HG03521 (cell line): ENCODE data around the gene ADARB1.

Experiments used
- ATAC-seq: cut with Tn5 transposase; IDR thresholded peaks from one replicate; pipeline ENCODE4 v1.9.1; 2021; ENCODE audit warnings: mild to moderate bottlenecking, moderate library complexity; ENCODE audit not compliant: unreplicated experiment

ADARB1 gene

DNA sequence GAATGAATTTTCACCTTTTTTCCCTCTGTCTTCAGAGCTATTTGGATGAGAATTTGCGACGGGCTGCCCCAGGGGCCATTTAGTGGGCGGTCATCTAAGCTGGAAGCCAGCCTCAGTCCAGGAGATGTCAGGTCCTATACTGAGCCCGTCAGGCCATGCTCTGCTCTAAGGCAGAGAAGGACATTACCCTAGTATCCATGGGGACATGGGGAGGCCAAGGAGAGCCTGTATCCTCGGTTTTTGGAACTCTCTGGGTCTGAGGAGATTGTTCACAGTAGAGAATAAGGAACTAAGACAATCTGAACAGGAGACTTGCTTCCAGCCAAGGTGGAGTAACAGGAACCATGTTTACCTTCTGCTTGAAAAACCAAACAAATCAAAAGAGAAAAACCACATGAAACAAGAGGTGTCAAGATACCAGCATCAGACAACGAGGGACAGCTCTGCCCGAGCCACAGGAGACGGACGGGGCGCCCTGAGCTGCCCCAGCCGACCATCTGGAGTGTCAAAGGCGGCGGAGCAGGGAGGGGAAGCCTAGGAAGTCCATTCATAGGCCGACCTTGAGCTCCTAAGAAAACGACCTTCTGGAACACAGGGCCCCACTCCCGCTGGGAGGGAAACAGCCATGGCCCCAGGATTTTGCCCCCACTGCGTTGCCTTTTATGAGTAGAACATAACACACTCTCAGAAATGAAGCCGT, 20.0 kb upstream of the ADARB1 start:
- ATAC-seq: no peak

DNA sequence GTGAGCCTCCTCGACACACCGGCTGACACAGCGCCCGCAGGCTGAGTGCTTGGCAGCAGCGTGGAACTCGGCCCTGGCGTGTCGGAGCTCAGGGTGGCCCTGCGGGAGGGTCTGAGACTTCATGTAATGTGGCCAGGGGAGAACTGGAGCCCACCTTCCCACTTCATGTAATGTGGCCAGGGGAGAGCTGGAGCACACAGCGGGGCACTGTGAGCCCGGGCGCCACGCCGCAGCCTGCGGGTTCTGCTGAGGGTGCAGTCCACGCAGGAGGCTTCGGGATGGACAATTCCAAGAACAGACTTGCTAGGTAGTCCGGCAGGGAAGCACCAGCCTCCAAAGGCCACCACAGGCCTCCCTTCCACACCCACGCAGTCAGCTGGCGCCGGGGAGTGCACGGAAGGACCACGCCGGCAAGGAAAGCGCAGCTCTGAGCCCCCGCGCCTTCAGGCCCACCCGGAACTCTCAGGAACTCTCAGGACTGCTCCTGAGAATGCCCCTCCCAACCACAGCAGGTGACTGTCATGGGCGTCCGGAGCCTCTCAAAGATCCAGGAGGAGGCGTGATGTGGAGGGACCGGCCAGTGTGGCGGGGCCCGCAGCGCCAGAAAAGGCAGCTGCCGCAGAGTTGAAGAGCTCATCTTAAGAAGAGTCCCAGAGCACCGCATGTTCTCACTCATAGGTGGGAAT, 19.3 kb upstream of the ADARB1 start:
- ATAC-seq: no peak

DNA sequence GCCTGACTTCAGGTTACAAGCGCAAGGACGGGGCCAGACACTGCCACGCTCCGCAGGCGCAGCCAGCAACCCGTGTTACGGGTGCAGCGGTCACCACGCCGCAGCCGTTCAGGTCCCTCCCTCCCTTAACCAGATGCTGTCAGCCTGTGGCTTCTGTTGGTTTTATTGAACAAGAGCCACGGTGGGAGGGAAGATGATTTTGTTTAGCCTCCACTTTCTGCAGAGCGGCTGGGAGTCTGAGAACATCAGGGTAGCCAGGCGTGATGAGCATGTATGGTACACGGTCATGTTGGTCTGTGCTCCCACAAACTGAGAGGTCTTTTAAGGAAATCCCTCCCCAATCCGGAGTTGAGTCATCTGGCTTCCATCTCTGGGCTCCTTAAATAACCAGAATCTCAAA, 18.5 kb upstream of the ADARB1 start:
- no peak for ATAC-seq

- no peak for ATAC-seq
These were observed 18.0 kb upstream of the ADARB1 start for GRCh38 chr21:45056296-45056904.

GRCh38 chr21:45056917-45057560, 17.3 kb upstream of the ADARB1 start:
- no peak for ATAC-seq

- no peak for ATAC-seq
These were observed 16.5 kb upstream of the ADARB1 start for GRCh38 chr21:45057886-45058285.

GRCh38 chr21:45059121-45059520, 15.3 kb upstream of the ADARB1 start:
- no peak for ATAC-seq

- ATAC-seq: no peak
These were observed 14.3 kb upstream of the ADARB1 start for GRCh38 chr21:45060089-45060488.

DNA sequence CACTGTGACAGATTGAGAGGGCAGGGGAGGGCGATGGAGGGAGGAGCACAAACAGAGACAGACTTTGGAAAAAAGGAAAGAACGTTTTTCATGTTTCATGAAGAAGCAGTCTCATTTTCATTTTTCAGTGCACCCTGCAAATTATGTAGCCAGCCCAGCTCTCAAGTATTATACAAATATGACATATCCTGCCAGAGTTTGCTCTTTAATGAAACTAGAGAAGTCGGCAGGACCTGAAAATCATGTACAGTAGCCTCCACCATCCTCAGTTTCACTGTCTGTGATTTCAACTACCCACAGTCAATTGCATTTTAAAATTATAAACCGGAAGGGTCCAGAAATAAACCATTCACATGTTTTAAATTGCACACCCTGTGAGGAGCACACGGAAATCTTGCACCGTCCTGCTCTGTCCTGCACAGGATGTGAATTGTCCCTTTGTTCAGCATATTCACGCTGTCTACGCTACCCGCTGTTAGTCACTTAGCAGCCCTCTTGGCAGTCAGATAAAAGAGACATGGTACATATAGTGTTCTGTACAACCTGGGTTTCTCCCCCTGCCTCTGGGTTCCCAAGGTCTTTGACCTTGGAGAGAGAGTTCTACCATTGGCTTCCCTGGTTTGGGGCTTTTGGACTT, 13.6 kb upstream of the ADARB1 start:
- no peak for ATAC-seq

- ATAC-seq: no peak
These were observed 10.3 kb upstream of the ADARB1 start for GRCh38 chr21:45064091-45064490.

- ATAC-seq: no peak
These were observed 9.6 kb upstream of the ADARB1 start for GRCh38 chr21:45064618-45065399.

GRCh38 chr21:45067462-45068285, 6.7 kb upstream of the ADARB1 start:
- no peak for ATAC-seq

GRCh38 chr21:45069085-45069484, 5.3 kb upstream of the ADARB1 start:
- ATAC-seq: no peak

DNA sequence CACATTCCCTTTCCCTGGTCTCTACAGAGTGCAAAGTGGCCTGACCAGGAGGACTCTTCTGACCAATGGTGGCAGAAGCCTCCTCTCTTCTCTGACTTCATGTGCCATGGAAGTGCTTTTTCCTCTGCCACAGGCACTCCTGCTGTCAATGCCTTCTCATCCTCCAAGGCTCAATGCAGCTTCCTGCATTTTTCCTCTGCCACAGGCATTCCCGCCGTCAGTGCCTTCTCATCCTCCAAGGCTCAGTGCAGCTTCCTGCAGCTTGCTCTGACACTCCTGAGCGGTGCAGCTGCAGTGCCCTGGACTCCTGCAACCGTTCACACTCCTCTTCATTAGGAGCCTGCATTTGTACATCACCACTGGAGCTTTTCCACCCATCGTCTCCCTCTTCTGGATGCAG, 4.7 kb upstream of the ADARB1 start:
- ATAC-seq: no peak

DNA sequence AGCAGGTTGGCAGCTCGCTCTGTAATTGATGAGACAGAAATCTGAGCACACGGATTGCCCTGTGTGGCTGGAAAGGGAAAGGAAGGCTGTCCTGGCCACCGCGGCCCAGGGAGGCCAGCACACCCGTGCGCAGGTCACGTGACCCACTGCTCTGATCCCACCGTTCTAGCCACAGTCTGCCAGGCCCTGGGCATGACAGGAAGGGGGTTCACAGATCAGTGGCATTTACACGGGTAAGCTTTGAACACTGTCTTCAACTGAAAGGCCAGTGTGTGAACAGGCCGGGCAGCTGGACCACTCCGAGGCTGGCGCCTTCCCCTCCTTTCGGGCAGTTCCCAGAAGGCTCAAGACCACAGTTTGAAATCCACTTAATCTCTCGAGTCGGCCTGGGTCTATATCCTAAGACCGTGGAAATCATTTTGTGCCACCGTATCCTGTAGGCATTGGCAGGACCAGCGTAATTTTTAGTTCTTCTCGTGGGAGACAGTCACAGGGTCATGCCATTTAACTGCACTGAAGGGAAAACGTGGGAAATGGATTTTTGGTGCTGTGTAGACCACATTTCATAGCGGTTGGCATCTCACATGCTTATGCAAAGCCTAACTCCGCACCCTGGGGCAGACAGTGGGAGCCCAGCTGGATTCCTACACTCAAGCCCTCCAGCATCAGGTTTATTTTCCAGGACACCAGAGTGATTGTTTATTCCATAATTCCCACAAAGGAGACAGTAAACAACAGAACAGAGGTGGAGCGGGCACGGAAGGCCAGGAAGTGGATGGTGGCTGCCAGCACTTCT, 3.1 kb upstream of the ADARB1 start:
- ATAC-seq: no peak

DNA sequence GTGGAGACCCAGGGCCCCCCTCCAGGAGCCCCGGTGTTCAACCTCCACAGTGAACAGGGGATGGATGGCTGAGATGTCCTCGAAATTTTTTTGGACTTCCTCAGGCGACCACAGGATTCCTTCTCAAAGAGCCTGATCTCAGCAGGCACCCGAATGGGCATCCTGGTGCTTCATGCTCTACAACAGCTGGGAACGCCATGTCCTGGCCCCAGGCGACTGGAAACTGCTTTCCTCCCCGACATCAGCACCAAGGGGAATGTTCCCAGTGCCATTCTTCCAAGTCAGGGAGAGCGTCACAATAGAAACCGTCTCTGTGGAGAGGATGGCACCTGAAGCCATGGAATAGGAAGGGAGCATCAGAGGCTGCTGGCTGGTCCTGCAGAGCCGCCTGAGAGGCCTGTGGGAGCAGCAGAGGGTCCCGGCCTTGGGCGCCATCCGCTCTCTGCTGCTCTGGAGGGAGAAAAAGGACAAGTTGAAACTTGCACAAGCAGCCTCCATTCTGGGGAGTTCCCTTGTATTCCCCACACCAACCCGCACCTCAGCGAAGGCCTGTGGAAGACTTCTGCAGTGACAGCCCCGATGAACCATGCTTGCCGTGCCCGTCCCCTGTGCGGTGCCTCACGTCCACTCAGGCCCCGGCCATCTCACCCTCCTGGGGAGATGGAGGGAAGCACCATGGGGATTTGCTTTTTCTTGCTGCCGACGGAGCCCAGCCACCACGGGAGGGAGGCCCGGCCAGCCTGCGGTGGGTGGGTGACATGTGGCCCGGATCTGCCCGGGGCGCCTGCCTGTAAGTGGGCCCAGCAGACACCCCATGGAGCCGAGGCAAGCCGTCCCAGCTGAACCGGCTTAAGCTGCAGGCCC, 2.3 kb upstream of the ADARB1 start:
- no peak for ATAC-seq

GRCh38 chr21:45072738-45073300, 1.6 kb upstream of the ADARB1 start:
- ATAC-seq: no peak
